Measurements from ENCODE around the gene MMUT. TPM values are rescaled to one million over a fixed set of nuclear protein-coding genes. Genes with fewer than 3 reads are reported as not detected.

Gene MMUT
- total and polyA plus RNA-seq, 10 of the 15 experiments (the other 5 are each of a cell fraction or from before 2014, with no cell fraction given), result 6.6 to 21.5 (median 13.5) TPM

DNA sequence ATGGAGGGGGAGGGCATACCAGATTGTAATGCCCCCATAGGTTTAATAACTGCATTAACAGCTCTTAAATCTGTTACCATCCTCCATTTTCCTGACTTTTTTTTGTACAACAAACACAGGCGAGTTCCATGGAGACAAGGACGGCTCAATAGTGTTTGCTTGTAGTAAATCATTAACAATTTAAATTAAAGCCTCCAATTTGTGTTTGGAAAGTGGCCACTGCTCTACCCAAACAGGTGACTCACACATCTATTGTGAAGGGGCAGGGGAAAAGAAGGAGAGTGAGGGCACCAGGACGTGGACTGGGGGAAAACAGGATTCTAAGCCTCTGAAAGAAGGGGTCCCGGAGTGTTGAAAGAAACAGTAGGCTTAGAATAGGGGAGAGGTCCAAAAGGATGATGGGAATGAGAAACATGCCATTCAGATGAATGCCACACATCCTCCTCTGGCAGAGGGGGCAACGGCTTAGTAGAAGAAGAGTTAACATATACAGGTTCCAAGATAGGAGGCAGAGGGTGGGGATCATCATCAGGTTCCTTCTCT, 43.6 kb upstream of the MMUT start:
- Histone ChIP-seq H3K4me3 (no peak overlapping the region), H2AFZ (ENCODE audit: control insufficient read depth, low read depth, low read length) (no peak overlapping the region), H3K4me2 (ENCODE audit: control insufficient read depth, insufficient read depth) (no peak overlapping the region), H3K9me3 (replicated peaks; ENCODE audit: control insufficient read depth, insufficient read depth, low read length) (no peaks in the 10 kb centered on the region), H3K4me1 (ENCODE audit: control insufficient read depth, insufficient read depth, low read length) (no peaks in the 10 kb centered on the region), H3K9ac (ENCODE audit: control insufficient read depth, insufficient read depth, low read length) (no peak overlapping the region), H4K20me1 (ENCODE audit: control insufficient read depth, insufficient read depth) (no peaks in the 10 kb centered on the region), H3K27ac (ENCODE audit: control insufficient read depth, insufficient read depth) (no peak overlapping the region), H3K27me3 (replicated peaks in 1 of 2; ENCODE audit: control insufficient read depth in 2 of 2, insufficient read depth in 2 of 2, low read length in 1 of 2) (no peaks in the 10 kb centered on the region), H3K79me2 (ENCODE audit: control insufficient read depth, insufficient read depth, low read length) (no peaks in the 10 kb centered on the region), H3K36me3 (ENCODE audit: control insufficient read depth in 2 of 2, insufficient read depth in 2 of 2, low read length in 1 of 2) (no peaks in the 10 kb centered on the region)
- in situ Hi-C loops (cut with MboI) (no loop called here), intact Hi-C loops (cut with micrococcal nuclease; ENCODE audit: unreplicated experiment) (no loop called here)
- 2% methylated on average over 5 of the region's 5 CpGs for WGBS (ENCODE audit: insufficient coverage, insufficient replicate concordance, low lambda C conversion rate, missing lambda C conversion rate)
- no peak for ATAC-seq
- no peak for DNase-seq (ENCODE audit: low read depth, low spot score)
- RAD21 ChIA-PET (ENCODE audit: unreplicated experiment), result no interaction called here
- SMC1A ChIA-PET (ENCODE audit: uncharacterized antibody, unreplicated experiment), result no interaction called here
- no peak for FAIRE-seq
- CTCF ChIA-PET, result no interaction called here
- POLR2A ChIA-PET, result no interaction called here
- no TSS peak for BruUV-seq (replicated peaks)
- TF ChIP-seq ASH2L (IDR thresholded peaks at IDR 0.05; ENCODE audit: borderline replicate concordance, low read depth), result no peak
- no peak for TF ChIP-seq STAT3 (IDR thresholded peaks at IDR 0.05; ENCODE audit: low read depth, low read length)
- TF ChIP-seq, protein P1, sequence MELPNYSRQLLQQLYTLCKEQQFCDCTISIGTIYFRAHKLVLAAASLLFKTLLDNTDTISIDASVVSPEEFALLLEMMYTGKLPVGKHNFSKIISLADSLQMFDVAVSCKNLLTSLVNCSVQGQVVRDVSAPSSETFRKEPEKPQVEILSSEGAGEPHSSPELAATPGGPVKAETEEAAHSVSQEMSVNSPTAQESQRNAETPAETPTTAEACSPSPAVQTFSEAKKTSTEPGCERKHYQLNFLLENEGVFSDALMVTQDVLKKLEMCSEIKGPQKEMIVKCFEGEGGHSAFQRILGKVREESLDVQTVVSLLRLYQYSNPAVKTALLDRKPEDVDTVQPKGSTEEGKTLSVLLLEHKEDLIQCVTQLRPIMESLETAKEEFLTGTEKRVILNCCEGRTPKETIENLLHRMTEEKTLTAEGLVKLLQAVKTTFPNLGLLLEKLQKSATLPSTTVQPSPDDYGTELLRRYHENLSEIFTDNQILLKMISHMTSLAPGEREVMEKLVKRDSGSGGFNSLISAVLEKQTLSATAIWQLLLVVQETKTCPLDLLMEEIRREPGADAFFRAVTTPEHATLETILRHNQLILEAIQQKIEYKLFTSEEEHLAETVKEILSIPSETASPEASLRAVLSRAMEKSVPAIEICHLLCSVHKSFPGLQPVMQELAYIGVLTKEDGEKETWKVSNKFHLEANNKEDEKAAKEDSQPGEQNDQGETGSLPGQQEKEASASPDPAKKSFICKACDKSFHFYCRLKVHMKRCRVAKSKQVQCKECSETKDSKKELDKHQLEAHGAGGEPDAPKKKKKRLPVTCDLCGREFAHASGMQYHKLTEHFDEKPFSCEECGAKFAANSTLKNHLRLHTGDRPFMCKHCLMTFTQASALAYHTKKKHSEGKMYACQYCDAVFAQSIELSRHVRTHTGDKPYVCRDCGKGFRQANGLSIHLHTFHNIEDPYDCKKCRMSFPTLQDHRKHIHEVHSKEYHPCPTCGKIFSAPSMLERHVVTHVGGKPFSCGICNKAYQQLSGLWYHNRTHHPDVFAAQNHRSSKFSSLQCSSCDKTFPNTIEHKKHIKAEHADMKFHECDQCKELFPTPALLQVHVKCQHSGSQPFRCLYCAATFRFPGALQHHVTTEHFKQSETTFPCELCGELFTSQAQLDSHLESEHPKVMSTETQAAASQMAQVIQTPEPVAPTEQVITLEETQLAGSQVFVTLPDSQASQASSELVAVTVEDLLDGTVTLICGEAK (IDR thresholded peaks at IDR 0.05; ENCODE audit: borderline replicate concordance), result no peak
- TF ChIP-seq, protein P2, sequence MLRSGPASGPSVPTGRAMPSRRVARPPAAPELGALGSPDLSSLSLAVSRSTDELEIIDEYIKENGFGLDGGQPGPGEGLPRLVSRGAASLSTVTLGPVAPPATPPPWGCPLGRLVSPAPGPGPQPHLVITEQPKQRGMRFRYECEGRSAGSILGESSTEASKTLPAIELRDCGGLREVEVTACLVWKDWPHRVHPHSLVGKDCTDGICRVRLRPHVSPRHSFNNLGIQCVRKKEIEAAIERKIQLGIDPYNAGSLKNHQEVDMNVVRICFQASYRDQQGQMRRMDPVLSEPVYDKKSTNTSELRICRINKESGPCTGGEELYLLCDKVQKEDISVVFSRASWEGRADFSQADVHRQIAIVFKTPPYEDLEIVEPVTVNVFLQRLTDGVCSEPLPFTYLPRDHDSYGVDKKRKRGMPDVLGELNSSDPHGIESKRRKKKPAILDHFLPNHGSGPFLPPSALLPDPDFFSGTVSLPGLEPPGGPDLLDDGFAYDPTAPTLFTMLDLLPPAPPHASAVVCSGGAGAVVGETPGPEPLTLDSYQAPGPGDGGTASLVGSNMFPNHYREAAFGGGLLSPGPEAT (IDR thresholded peaks at IDR 0.05; ENCODE audit: low read depth), result no peak
- no peak for TF ChIP-seq PAX8 (IDR thresholded peaks at IDR 0.05)
- TF ChIP-seq, protein P3, sequence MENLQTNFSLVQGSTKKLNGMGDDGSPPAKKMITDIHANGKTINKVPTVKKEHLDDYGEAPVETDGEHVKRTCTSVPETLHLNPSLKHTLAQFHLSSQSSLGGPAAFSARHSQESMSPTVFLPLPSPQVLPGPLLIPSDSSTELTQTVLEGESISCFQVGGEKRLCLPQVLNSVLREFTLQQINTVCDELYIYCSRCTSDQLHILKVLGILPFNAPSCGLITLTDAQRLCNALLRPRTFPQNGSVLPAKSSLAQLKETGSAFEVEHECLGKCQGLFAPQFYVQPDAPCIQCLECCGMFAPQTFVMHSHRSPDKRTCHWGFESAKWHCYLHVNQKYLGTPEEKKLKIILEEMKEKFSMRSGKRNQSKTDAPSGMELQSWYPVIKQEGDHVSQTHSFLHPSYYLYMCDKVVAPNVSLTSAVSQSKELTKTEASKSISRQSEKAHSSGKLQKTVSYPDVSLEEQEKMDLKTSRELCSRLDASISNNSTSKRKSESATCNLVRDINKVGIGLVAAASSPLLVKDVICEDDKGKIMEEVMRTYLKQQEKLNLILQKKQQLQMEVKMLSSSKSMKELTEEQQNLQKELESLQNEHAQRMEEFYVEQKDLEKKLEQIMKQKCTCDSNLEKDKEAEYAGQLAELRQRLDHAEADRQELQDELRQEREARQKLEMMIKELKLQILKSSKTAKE (IDR thresholded peaks at IDR 0.05; ENCODE audit: low read depth, poor library complexity, severe bottlenecking), result no peak
- TF ChIP-seq FOS (IDR thresholded peaks at IDR 0.05; ENCODE audit: borderline replicate concordance, extremely low read depth, insufficient read length), result no peak
- TF ChIP-seq SMAD5 (IDR thresholded peaks at IDR 0.05; ENCODE audit: low read depth), result no peak
- TF ChIP-seq JUND (IDR thresholded peaks at IDR 0.05; ENCODE audit: low read depth, low read length), result no peak
- TF ChIP-seq, protein P4, sequence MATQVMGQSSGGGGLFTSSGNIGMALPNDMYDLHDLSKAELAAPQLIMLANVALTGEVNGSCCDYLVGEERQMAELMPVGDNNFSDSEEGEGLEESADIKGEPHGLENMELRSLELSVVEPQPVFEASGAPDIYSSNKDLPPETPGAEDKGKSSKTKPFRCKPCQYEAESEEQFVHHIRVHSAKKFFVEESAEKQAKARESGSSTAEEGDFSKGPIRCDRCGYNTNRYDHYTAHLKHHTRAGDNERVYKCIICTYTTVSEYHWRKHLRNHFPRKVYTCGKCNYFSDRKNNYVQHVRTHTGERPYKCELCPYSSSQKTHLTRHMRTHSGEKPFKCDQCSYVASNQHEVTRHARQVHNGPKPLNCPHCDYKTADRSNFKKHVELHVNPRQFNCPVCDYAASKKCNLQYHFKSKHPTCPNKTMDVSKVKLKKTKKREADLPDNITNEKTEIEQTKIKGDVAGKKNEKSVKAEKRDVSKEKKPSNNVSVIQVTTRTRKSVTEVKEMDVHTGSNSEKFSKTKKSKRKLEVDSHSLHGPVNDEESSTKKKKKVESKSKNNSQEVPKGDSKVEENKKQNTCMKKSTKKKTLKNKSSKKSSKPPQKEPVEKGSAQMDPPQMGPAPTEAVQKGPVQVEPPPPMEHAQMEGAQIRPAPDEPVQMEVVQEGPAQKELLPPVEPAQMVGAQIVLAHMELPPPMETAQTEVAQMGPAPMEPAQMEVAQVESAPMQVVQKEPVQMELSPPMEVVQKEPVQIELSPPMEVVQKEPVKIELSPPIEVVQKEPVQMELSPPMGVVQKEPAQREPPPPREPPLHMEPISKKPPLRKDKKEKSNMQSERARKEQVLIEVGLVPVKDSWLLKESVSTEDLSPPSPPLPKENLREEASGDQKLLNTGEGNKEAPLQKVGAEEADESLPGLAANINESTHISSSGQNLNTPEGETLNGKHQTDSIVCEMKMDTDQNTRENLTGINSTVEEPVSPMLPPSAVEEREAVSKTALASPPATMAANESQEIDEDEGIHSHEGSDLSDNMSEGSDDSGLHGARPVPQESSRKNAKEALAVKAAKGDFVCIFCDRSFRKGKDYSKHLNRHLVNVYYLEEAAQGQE (IDR thresholded peaks at IDR 0.05; ENCODE audit: low read depth, low read length), result no peak
- no peak for TF ChIP-seq IRF4 (IDR thresholded peaks at IDR 0.05; ENCODE audit: low read depth, low read length)
- no peak for TF ChIP-seq BHLHE40 (IDR thresholded peaks at IDR 0.05; ENCODE audit: borderline replicate concordance in 1 of 2, low read depth in 2 of 2, low read length in 1 of 2)

Data from GM12878 (cell line).